Body of pancreas (tissue), 4 donors: ENCODE results near the gene UCHL3.

ENCODE experiments used
- POLR2A ChIP-seq, 3 donors: fragments of 450-650 bp; IDR thresholded peaks; one replicate each; pipeline ENCODE4 v1.6.1; 2016; ENCODE audit warnings: antibody characterized with exemption in 3 of 3, mild to moderate bottlenecking in 2 of 3
- TF ChIP-seq, protein P1 (sequence below), 7 experiments: fragments of 450-650 bp in 4 of 7; fragments of 200-600 bp in 3 of 7; sonication (generic) in 3 of 7; IDR thresholded peaks; one replicate each; pipeline ENCODE4 v1.5.1; 2016 to 2019; ENCODE audit warnings: antibody characterized with exemption in 7 of 7

DNA sequence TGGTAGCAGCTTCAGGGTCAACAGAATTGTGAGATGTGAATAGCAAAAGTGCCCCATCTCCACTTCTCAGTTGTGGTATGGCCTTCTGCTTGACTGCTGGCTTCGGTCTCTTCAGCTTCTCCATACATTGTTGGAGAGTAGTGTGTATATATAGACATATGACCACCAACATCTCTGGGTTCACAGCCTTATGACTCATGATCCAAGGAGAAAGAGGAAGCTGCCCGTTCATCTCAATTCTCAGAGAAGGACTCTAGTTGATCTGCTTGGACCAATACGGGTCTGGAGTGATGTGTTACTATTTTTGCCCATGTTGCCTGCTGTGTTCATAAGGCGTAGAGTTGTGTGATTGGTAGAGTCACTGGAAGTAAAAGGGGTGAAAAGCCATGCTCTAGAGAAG is 8.3 kb upstream of the UCHL3 start:
- no peak for TF ChIP-seq POLR2A (IDR thresholded peaks at IDR 0.05)
- TF ChIP-seq, protein P1, sequence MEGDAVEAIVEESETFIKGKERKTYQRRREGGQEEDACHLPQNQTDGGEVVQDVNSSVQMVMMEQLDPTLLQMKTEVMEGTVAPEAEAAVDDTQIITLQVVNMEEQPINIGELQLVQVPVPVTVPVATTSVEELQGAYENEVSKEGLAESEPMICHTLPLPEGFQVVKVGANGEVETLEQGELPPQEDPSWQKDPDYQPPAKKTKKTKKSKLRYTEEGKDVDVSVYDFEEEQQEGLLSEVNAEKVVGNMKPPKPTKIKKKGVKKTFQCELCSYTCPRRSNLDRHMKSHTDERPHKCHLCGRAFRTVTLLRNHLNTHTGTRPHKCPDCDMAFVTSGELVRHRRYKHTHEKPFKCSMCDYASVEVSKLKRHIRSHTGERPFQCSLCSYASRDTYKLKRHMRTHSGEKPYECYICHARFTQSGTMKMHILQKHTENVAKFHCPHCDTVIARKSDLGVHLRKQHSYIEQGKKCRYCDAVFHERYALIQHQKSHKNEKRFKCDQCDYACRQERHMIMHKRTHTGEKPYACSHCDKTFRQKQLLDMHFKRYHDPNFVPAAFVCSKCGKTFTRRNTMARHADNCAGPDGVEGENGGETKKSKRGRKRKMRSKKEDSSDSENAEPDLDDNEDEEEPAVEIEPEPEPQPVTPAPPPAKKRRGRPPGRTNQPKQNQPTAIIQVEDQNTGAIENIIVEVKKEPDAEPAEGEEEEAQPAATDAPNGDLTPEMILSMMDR (IDR thresholded peaks at IDR 0.05) = no peak
